GM10266 (cell line): ENCODE data around the gene UBXN6.

Experiments used
- DNase-seq: peaks from one replicate; pipeline ENCODE4 v3.0.0; 2012; ENCODE audit errors: extremely low spot score
- TF ChIP-seq, protein P1 (sequence below): IDR thresholded peaks from 2 replicates; pipeline ENCODE4 v1.5.1; 2012; ENCODE audit warnings: mild to moderate bottlenecking, low read depth; ENCODE audit not compliant: control insufficient read depth, insufficient read depth; ENCODE audit errors: missing control alignments

Gene UBXN6

DNA sequence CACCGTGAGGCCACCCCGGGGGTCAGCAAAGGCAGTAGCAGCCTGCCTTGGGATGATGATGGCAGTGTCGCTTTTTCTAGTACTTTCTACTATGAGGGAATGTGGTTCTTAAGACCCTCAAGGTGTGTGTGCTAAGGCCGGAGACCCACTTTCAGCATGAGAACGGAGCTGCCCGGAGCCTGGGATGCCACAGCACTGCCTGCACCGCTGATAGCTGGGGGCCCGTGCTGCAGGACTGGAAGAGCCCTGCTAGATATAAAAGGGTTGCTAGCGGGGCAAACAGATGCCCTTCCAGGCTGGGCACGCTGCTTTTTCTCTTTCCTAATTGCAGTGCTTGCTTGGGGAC, 46.2 kb upstream of the UBXN6 start:
- no peak for DNase-seq
- TF ChIP-seq, protein P1, sequence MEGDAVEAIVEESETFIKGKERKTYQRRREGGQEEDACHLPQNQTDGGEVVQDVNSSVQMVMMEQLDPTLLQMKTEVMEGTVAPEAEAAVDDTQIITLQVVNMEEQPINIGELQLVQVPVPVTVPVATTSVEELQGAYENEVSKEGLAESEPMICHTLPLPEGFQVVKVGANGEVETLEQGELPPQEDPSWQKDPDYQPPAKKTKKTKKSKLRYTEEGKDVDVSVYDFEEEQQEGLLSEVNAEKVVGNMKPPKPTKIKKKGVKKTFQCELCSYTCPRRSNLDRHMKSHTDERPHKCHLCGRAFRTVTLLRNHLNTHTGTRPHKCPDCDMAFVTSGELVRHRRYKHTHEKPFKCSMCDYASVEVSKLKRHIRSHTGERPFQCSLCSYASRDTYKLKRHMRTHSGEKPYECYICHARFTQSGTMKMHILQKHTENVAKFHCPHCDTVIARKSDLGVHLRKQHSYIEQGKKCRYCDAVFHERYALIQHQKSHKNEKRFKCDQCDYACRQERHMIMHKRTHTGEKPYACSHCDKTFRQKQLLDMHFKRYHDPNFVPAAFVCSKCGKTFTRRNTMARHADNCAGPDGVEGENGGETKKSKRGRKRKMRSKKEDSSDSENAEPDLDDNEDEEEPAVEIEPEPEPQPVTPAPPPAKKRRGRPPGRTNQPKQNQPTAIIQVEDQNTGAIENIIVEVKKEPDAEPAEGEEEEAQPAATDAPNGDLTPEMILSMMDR, result no peak

DNA sequence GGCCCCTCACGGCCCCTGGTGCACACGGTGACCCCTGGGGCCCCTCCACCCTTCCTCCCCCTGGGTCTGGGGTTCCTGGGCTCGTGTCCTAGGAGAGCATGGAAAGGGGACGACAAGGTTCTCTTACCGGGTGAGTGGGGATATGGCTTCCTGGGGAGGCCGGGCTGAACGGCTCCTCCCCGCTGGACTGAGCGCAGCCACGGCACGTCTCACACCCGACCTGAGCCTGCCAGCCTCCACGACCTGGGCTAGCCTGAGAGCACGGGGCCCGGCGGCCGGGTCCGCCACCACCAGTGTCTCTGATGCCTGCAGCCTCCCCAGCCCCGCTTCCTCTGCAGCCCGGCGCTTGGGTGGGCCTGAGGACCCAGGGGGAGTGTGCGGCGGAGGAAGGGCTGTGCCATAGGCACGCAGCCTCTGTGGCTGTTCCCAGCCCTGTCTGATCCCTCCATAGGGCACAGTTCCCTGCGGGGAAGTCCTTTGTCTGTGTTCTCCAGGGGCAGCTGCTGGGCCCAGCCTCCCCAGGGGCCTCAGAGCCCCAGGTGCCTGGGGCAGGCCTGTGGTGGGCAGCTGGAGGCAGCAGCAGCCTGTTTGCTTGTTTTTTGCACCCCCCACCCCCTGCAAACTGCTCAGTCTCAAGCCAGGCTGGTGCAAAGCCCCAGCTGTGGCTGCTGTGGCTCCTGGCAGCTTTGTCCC, 45.7 kb upstream of the UBXN6 start:
- TF ChIP-seq, protein P1, result no peak
- DNase-seq, result no peak

DNA sequence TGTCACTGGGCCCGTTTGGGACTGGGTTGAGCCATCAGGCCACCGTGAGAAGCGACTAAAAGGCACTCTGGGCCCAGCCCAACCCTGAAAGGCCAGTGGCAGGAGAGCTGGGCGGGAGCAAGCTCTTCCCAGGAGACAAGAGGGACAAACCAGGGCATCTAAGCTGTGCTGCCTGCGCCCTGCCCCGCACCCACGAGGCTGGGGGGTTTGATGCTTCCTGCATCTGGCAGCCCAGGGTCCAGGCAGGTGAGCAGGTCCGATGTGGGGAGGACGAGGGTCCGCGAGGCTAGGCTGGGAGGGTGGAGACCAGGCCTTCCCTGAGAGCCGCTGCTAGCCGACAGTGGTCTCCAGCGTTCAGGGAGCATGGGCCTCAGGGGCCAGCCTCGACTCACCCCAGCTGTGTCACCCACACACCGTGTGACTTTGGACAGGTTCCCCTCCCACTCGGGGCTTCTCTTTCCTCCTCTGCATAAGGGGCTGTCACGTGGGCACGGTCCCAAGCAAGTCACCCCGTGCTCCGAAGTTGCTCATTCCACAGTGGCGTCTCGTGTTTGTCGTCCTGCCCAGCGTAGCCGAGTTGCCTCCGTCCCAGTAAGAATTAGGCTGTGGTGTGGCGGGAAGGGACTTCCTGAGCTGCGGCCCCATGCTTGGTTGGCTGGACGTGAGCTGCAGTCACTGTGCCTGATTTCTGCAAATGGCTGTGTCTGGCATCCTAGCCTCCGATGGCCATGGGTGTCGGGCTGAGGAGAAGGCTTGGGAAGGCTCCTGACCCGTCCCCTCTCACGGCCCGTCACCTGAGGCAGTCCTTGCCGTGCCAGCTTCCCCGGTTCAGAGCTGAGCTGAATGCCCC, 44.9 kb upstream of the UBXN6 start:
- DNase-seq, result no peak
- TF ChIP-seq, protein P1, result no peak

DNA sequence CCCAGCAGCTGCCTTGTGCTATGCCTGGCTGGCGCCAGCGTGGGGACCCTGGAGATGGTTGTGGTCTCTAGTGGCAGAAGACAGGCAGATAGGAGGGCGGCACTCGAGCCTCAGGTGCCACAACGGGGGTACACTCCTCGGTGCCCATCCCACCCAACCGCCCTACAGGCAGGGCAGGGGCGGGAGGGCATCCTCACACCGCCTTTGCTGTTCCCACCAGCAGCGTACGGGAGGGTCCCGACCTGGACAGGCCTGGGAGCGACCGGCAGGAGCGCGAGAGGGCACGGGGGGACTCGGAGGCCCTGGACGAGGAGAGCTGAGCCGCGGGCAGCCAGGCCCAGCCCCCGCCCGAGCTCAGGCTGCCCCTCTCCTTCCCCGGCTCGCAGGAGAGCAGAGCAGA, 44.1 kb upstream of the UBXN6 start:
- TF ChIP-seq, protein P1, result no peak
- DNase-seq, result no peak

DNA sequence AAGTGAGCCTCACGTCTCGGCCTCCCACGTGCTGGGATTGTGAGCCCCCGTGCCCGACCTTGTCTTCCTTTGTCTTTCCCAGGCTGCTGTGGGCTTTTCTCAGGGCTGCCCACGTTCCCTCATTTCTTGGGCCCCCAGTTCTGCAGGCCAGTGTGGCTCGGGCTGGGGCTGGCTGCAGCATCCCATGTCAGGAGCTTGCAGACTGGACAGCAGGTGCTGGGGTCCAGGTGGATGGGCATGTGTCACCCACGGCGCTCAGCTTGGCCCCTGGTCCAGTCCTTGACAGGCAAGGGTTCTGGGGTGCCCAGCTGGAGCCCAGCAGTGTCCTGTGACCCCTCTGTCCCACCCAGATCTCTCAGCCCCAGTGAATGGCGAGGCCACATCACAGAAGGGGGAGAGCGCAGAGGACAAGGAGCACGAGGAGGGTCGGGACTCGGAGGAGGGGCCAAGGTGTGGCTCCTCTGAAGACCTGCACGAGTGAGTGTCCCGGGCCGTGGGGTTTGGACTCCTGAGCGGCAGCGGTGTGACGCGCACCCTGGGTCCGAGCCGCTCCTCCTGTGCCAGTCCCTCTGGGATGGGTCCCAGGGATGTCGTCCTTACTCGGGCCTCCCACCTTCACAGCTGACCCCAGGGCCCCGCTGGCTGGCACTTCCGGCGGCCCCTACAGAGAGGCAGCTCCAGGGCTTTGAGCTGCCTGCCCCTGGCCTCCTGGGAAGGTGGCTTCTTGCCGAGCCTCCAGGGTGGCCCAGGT, 43.4 kb upstream of the UBXN6 start:
- TF ChIP-seq, protein P1, result no peak
- no peak for DNase-seq

DNA sequence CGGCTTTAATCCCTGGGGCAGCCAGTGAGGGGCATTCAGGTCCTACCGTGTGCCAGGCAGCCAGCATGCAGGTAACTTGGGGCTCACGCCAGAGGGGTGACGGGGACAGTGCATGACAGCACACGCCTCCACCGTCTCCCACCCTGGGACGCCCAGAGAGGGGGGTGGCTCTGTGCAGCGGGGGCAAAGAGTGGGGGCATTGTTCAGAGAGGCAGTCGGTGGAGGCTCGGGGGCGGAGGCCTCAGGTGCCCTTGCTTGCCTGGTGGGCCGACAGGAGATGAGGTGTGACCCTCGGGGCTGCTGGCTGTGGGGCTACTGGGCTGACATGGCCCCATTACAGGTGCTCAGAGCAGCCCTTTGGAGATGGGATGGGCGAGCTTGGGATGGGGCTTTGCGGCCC, 42.3 kb upstream of the UBXN6 start:
- DNase-seq, result no peak
- TF ChIP-seq, protein P1, result no peak

DNA sequence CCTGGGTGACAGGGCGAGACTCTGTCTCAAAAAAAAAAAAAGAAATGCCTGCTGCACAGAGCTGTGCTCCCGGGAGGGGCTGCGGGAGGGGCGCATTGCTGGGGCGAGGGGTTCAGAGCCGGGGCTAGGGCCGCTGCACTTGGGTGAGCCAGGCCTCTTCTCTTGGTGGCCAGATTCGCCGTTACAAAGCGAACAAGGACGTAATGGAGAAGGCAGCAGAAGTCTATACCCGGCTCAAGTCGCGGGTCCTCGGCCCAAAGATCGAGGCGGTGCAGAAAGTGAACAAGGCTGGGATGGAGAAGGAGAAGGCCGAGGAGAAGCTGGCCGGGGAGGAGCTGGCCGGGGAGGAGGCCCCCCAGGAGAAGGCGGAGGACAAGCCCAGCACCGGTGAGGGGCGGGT, 41.7 kb upstream of the UBXN6 start:
- DNase-seq, result no peak
- TF ChIP-seq, protein P1, result no peak
